Measurements from ENCODE around the gene AMZ1.

The AMZ1 gene

DNA sequence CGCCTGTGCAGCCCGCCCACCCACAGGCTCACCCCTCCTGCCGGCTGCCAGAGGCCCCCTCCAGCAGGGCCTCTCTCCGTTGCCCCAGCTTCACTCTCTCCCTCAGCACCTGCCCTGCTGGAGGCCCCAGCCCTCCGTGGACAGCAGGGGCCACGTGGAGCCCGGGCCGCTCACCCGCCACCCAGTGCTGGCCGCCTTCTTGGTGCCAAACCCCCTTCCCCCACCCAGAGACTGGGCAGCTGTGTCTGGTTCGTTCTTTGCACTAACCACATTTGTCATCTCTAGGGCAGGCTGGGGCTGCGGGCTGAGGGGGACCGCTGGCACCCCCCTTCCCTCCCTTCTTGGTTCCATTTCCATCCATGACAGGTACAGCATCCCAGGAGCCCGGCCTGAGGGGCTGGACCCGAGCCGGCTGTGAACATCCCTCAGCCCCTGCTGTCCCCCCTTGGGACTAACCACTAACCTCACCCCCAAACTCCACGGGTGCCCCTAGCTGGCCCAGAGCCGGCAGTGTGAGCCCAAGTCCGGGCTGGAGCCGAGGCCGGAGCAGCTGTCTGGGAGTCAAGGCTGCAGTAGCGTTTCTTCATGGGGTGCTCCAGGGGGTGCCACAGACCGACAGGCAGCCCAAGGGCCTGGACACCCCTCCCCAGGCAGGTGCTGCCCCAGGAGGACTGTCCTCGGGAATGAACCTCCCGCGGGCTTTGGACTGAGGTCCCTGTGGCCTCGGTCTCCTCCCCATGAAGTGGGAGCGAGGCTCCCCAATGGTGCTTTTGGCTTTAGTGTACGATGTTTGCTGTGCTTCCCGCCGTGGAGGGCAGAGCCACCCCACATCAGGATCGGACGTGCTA is 25.5 kb upstream of the AMZ1 start:
- no peak for DNase-seq (ENCODE audit: low read depth)
- TF ChIP-seq, protein P1, sequence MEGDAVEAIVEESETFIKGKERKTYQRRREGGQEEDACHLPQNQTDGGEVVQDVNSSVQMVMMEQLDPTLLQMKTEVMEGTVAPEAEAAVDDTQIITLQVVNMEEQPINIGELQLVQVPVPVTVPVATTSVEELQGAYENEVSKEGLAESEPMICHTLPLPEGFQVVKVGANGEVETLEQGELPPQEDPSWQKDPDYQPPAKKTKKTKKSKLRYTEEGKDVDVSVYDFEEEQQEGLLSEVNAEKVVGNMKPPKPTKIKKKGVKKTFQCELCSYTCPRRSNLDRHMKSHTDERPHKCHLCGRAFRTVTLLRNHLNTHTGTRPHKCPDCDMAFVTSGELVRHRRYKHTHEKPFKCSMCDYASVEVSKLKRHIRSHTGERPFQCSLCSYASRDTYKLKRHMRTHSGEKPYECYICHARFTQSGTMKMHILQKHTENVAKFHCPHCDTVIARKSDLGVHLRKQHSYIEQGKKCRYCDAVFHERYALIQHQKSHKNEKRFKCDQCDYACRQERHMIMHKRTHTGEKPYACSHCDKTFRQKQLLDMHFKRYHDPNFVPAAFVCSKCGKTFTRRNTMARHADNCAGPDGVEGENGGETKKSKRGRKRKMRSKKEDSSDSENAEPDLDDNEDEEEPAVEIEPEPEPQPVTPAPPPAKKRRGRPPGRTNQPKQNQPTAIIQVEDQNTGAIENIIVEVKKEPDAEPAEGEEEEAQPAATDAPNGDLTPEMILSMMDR (conservative IDR thresholded peaks at IDR 0.05; ENCODE audit: control insufficient read depth, insufficient read depth, low read depth, low read length) = no peak
- H3K4me3 ChIP-seq (ENCODE audit: control insufficient read depth, low read depth, low read length) = no peak overlapping the region

DNA sequence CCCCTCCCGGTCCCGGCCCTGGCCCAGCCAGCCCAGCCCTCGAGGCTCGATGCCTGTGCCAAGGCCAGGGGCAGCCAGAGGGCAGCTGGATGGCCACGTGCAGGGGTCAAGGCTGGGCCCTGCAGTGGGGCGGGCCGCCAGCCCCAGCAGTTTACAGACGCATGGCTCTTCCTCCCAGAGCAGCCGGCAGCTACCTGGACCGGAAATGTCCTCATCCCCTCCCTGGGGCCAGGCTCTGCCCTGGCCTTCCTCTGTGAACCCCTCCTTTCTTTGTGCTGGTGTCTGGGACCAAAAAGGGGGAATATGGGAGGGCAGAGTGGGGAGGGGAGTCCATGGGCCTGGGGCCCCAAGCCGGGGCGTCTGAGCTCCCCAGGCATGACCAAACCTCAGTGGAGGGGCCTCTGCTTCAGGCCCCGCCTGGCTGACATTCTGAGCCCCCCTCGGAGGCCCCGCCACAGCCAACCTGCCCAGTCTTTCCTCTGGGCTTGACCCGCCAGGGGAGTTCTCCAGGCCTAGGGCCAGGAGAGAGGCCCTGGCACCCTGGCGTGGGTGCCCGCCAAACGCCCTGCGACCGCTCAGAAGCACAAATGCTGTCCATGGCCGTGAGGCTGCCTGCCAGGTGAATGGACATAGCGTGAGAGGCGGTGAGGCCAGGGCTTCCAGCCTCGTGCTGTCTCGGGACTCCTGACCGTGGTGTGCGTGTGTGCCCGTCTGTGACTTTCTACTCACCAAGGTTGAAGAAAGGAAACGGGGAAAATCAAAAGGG is 24.7 kb upstream of the AMZ1 start:
- no peak for DNase-seq (ENCODE audit: low read depth)
- TF ChIP-seq, protein P1 (conservative IDR thresholded peaks at IDR 0.05; ENCODE audit: control insufficient read depth, insufficient read depth, low read depth, low read length) = no peak

DNA sequence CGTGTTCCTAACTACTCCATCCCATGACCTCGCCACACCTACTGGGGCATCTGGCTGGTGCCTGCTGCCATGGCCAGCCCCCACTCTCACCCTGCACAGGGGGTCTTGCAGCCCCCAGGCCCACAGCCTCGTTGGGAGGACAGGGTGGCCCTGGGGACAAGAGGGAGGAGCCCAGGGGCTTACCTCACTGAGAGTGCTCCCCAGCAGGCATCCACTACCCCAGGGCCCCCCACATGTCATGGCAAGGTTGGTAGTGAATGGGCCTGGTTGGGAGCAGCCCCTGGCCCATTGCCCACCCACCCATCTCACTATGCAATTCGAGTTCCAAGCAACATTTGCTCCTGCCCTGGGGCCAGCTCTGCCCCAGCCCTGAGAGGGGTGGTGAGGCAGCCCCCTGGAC is 24.0 kb upstream of the AMZ1 start:
- no peak overlapping the region for H3K4me3 ChIP-seq (ENCODE audit: control insufficient read depth, low read depth, low read length)
- DNase-seq (ENCODE audit: low read depth) = no peak
- TF ChIP-seq, protein P1 (conservative IDR thresholded peaks at IDR 0.05; ENCODE audit: control insufficient read depth, insufficient read depth, low read depth, low read length) = no peak

More for the DNA sequence above, 24.7 kb upstream of the AMZ1 start:
- H3K4me3 ChIP-seq (ENCODE audit: control insufficient read depth, low read depth, low read length) = no peak overlapping the region

DNA sequence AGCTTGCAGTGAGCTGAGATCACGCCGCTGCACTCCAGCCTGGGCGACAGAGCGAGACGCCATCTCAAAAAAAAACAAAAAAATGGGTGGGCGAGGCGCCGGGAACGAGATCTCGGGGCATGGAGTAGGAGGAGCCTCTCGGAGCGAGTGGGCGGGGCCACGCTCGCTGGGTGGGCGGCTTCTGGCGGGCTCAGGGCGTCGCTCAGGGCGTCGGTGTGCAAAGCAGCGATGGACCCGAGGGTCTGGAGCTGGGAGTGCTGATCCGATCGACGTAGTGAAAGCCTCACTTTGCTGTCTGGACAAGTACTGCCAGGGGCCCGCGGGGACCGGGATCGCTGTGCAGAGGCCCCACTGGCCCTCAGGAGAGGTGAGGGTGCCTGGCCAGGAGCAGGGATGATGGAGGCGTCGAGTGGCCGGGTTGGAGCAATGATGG is 22.6 kb upstream of the AMZ1 start:
- TF ChIP-seq, protein P1 (conservative IDR thresholded peaks at IDR 0.05; ENCODE audit: control insufficient read depth, insufficient read depth, low read depth, low read length) = no peak
- DNase-seq (ENCODE audit: low read depth) = no peak
- no peak overlapping the region for H3K4me3 ChIP-seq (ENCODE audit: control insufficient read depth, low read depth, low read length)

DNA sequence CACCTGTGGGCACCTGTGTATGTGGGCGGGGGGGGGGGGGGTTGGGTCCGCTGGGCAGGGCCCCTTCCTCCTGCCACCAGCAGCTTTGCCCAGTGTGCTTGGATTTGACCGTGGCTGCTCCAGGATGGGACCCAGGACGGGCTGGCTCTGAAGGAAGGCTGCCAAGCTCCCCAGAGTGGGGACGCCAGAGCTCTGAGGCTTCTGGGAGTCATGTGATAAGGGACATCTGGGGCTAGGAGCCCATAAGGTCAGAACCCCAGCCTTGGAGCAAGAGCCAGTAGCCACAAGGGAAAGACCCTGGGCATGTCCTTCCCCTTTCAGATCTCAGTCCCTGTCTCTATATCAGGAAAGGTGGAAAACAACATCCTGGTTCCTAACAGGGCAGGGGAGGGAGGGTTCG is 21.8 kb upstream of the AMZ1 start:
- DNase-seq (ENCODE audit: low read depth) = no peak
- H3K4me3 ChIP-seq (ENCODE audit: control insufficient read depth, low read depth, low read length) = no peak overlapping the region
- TF ChIP-seq, protein P1 (conservative IDR thresholded peaks at IDR 0.05; ENCODE audit: control insufficient read depth, insufficient read depth, low read depth, low read length) = no peak

DNA sequence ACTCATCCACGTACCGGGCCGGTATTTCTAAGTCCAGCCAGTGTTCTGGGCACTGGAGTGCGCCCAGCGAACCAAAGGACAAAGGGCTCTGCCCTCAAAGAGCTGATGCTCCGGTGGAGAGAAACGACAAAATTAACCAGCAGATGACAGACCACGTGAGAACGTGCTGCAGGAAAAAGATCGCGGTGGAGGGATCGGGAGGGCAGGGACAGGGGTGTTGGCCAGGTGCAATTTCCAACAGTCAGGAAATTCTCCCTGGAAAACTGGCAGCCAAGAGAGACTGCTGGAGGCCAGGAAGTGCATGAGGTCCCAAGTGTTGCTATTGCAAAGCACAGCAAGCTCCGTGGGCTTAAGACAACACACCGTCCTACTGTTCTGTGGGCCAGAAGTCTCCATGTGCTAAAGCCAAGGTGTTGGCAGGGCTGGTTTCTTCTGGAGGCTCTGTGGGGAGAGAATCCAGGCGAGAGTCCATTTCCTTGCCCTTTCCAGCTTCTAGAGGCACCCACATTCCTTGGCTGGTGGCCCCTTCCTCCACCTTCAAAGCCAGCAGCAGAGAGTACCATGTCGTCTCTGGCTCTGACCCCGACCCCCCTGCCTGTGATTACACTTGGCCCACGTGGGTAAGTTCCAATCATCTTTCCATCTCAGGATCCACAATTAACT is 21.3 kb upstream of the AMZ1 start:
- no peak for DNase-seq (ENCODE audit: low read depth)
- H3K4me3 ChIP-seq (ENCODE audit: control insufficient read depth, low read depth, low read length) = no peak overlapping the region
- TF ChIP-seq, protein P1 (conservative IDR thresholded peaks at IDR 0.05; ENCODE audit: control insufficient read depth, insufficient read depth, low read depth, low read length) = no peak
